GM12878 (cell line): ENCODE results near the gene SFSWAP. TPM values are rescaled to one million over a fixed set of nuclear protein-coding genes. Genes with fewer than 3 reads are reported as not detected.

Source experiments
- ATAC-seq: fragments of 200-7000 bp; cut with Tn5 transposase; 3 replicates; pipeline ENCODE4 v1.9.1; 2020; ENCODE audit warnings: mild to moderate bottlenecking, moderate library complexity
- BruUV-seq: library from RNA; stranded (reverse); fragments of 400-500 nt; replicated peaks from 2 replicates; lab custom pipeline; 2021; lab: Mats Ljungman, UMichigan
- CTCF ChIA-PET: fragments of 300-600 bp; sonication (Branson Sonifier 250); formaldehyde crosslinking; extraction: SDS; loops from one replicate; lab custom pipeline; 2021; ENCODE audit warnings: inconsistent platforms; lab: Yijun Ruan, JAX
- POLR2A ChIA-PET: fragments of 350-600 bp; formaldehyde crosslinking; extraction: SDS; loops from one replicate; lab custom pipeline; 2021; ENCODE audit warnings: inconsistent platforms; lab: Charles Lee
- RAD21 ChIA-PET: fragments of 300-600 bp; sonication (Branson Sonifier 250); formaldehyde crosslinking; loops from one replicate; lab custom pipeline; 2023; ENCODE audit warnings: antibody characterized with exemption; ENCODE audit not compliant: unreplicated experiment; lab: Charles Lee
- SMC1A ChIA-PET: fragments of 300-600 bp; sonication (Branson Sonifier 250); formaldehyde crosslinking; loops from one replicate; lab custom pipeline; 2023; ENCODE audit not compliant: unreplicated experiment, uncharacterized antibody; lab: Charles Lee
- DNase-seq: peaks from one replicate; pipeline ENCODE4 v3.0.0-alpha.2; 2011; ENCODE audit warnings: low read depth, low spot score
- FAIRE-seq: peaks from 3 replicates; lab custom pipeline; 2011; peaks lifted over from hg19 to GRCh38; lab: Jason Lieb, UNC
- H2AFZ ChIP-seq: 2 replicates; pipeline ENCODE4 v1.6.0; 2011; ENCODE audit warnings: low read depth, low read length, control low read depth; ENCODE audit not compliant: control insufficient read depth
- H3K27ac ChIP-seq: 2 replicates; pipeline ENCODE4 v1.5.1; 2011; ENCODE audit warnings: control low read depth; ENCODE audit not compliant: control insufficient read depth, insufficient read depth
- H3K27me3 ChIP-seq, 2 experiments: replicated peaks in 1 of 2; 2 replicates each; pipeline versions ENCODE4 v1.6.0 to v1.6.1; 2011; ENCODE audit warnings: low read length in 1 of 2; ENCODE audit not compliant: control insufficient read depth in 2 of 2, insufficient read depth in 2 of 2
- H3K36me3 ChIP-seq, 2 experiments: 2 replicates each; pipeline ENCODE4 v1.5.1; 2011; ENCODE audit warnings: low read length in 1 of 2; ENCODE audit not compliant: control insufficient read depth in 2 of 2, insufficient read depth in 2 of 2
- H3K4me1 ChIP-seq: 2 replicates; pipeline ENCODE4 v1.6.1; 2011; ENCODE audit warnings: mild to moderate bottlenecking, low read length, moderate library complexity, mixed read lengths; ENCODE audit not compliant: control insufficient read depth, insufficient read depth
- H3K4me2 ChIP-seq: 2 replicates; pipeline ENCODE4 v1.6.0; 2011; ENCODE audit warnings: control low read depth; ENCODE audit not compliant: control insufficient read depth, insufficient read depth
- H3K4me3 ChIP-seq: fragments of 200-600 bp; sonication (generic); 2 replicates; pipeline ENCODE4 v1.5.1; 2016
- H3K79me2 ChIP-seq: 2 replicates; pipeline ENCODE4 v1.6.0; 2011; ENCODE audit warnings: low read length; ENCODE audit not compliant: control insufficient read depth, insufficient read depth
- H3K9ac ChIP-seq: 2 replicates; pipeline ENCODE4 v1.8.0; 2011; ENCODE audit warnings: low read length, control low read depth, mixed read lengths; ENCODE audit not compliant: control insufficient read depth, insufficient read depth
- H3K9me3 ChIP-seq: replicated peaks from 3 replicates; pipeline ENCODE4 v1.5.1; 2011; ENCODE audit warnings: mild to moderate bottlenecking, low read length; ENCODE audit not compliant: control insufficient read depth, insufficient read depth
- H4K20me1 ChIP-seq: 2 replicates; pipeline ENCODE4 v1.6.0; 2011; ENCODE audit not compliant: control insufficient read depth, insufficient read depth
- CUX1 ChIP-seq: IDR thresholded peaks from 2 replicates; pipeline ENCODE4 v1.6.1; 2012; ENCODE audit warnings: improper control_type of control experiment, low read depth, low read length; ENCODE audit not compliant: insufficient replicate concordance
- JUND ChIP-seq: IDR thresholded peaks from 2 replicates; pipeline ENCODE4 v1.6.1; 2012; ENCODE audit warnings: low read depth, mild to moderate bottlenecking, low read length, improper control_type of control experiment, moderate library complexity
- PBX3 ChIP-seq: IDR thresholded peaks from 2 replicates; pipeline ENCODE4 v1.6.1; 2011; ENCODE audit warnings: mild to moderate bottlenecking, low read depth, low read length, moderate library complexity; ENCODE audit not compliant: insufficient replicate concordance
- RAD21 ChIP-seq: IDR thresholded peaks from 2 replicates; pipeline ENCODE4 v1.6.1; 2011; ENCODE audit warnings: mild to moderate bottlenecking, low read depth, low read length, moderate library complexity; ENCODE audit not compliant: insufficient read depth
- RB1 ChIP-seq: fragments of 450-650 bp; formaldehyde crosslinking; IDR thresholded peaks from 2 replicates; pipeline ENCODE4 v1.6.1; 2017; ENCODE audit warnings: mild to moderate bottlenecking, borderline replicate concordance
- SKIL ChIP-seq: fragments of 450-650 bp; IDR thresholded peaks from 2 replicates; pipeline ENCODE4 v1.6.1; 2017; ENCODE audit warnings: mild to moderate bottlenecking, low read depth, inconsistent platforms; ENCODE audit not compliant: poor library complexity, severe bottlenecking
- SREBF1 ChIP-seq: IDR thresholded peaks from 2 replicates; pipeline ENCODE4 v1.6.1; 2012; ENCODE audit warnings: mild to moderate bottlenecking, low read length
- ZNF274 ChIP-seq: IDR thresholded peaks from one replicate; pipeline ENCODE4 v1.8.0; 2011; ENCODE audit not compliant: insufficient read length, insufficient read depth
- ZNF687 ChIP-seq: fragments of 450-650 bp; IDR thresholded peaks from 2 replicates; pipeline ENCODE4 v1.6.1; 2017; ENCODE audit warnings: mild to moderate bottlenecking, moderate library complexity
- WGBS: methylation state at CpG from one replicate; pipeline ENCODE4 v1.1.6; 2016; ENCODE audit warnings: low lambda C conversion rate; ENCODE audit not compliant: insufficient replicate concordance, insufficient coverage; ENCODE audit errors: missing lambda C conversion rate; 5-methylcytosine and 5-hydroxymethylcytosine counted together
- in situ Hi-C: fragments of 300-500 bp; cut with MboI; formaldehyde crosslinking; loops from 9 replicates; pipeline ENCODE4 v1.14.3; 2018; ENCODE audit warnings: mixed read lengths
- intact Hi-C: fragments of 100-400 bp; cut with micrococcal nuclease; formaldehyde crosslinking; loops from one replicate; pipeline ENCODE4 v1.14.2; 2022; ENCODE audit not compliant: unreplicated experiment
- polyA plus RNA-seq, 11 experiments: library from polyadenylated mRNA; depleted of rRNA in 4 of 11; unstranded in 6 of 11; stranded (reverse) in 5 of 11; fragments of >200 nt; fragmentation: Nextera tagmentation in 4 of 11; fragmentation: Illumina TruSeq in 1 of 11; extraction: Ambion mirVana in 4 of 11; extraction: Trizol in 1 of 11; gene quantifications; 1 replicate in 1 of 11; 2 replicates in 10 of 11; pipeline versions ENCODE4 v1.2.1 to v1.2.3, GENCODE V29; 2011 to 2016; ENCODE audit warnings: inconsistent platforms in 2 of 11, missing spikeins in 2 of 11, low read depth in 1 of 11
- total RNA-seq, 4 experiments: library from RNA; depleted of rRNA in 3 of 4; stranded (reverse); fragments of >200 nt in 3 of 4; fragmentation: Illumina TruSeq in 1 of 4; extraction: Trizol in 1 of 4; gene quantifications; 2 replicates each; pipeline versions ENCODE4 v1.2.1 to v1.2.3, GENCODE V29; 2013 to 2021

SFSWAP gene
- total and polyA plus RNA-seq, 10 of the 15 experiments (the other 5 are each of a cell fraction or from before 2014, with no cell fraction given), result 1.8 to 48.6 (median 25.0) TPM

- TF ChIP-seq ZNF687, result no peak
- no peak for TF ChIP-seq JUND
- no peak for TF ChIP-seq RAD21
- no peak for TF ChIP-seq RB1
- TF ChIP-seq SREBF1, result no peak
- TF ChIP-seq, all 136 proteins: peak for 0
Observed at GRCh38 chr12:131695968-131696367, 14.9 kb upstream of the SFSWAP start (continued).

- intact Hi-C loops, result no loop called here
- SMC1A ChIA-PET, result no interaction called here
- no peak overlapping the region for H3K9ac ChIP-seq
- H3K4me3 ChIP-seq, result no peak overlapping the region
- POLR2A ChIA-PET, result no interaction called here
- DNase-seq, result no peak
- RAD21 ChIA-PET, result no interaction called here
- H3K36me3 ChIP-seq, result no peaks in the 10 kb centered on the region
- no peak overlapping the region for H2AFZ ChIP-seq
- no peaks in the 10 kb centered on the region for H3K79me2 ChIP-seq
- H3K27ac ChIP-seq, result no peak overlapping the region
- 32% methylated on average over 12 of the region's 12 CpGs for WGBS
- no peaks in the 10 kb centered on the region for H3K9me3 ChIP-seq
- H4K20me1 ChIP-seq, result no peaks in the 10 kb centered on the region
- in situ Hi-C loops, result no loop called here
- H3K4me2 ChIP-seq, result no peak overlapping the region
- BruUV-seq, result no TSS peak
- CTCF ChIA-PET, result no interaction called here
- FAIRE-seq, result no peak
- H3K27me3 ChIP-seq, result no peaks in the 10 kb centered on the region
- no peaks in the 10 kb centered on the region for H3K4me1 ChIP-seq
- no peak for ATAC-seq
- TF ChIP-seq CUX1 (no peak), PBX3 (no peak), SKIL (no peak), ZNF274 (no peak)
Observed at GRCh38 chr12:131698286-131698685, 12.6 kb upstream of the SFSWAP start.
